ENCODE results near the gene SOAT1. TPM values are rescaled to one million over a fixed set of nuclear protein-coding genes. Genes with fewer than 3 reads are reported as not detected.

The SOAT1 gene
- polyA plus RNA-seq, 1 of the 3 experiments (the other 2 are of a cell fraction) = 8.1 TPM

DNA sequence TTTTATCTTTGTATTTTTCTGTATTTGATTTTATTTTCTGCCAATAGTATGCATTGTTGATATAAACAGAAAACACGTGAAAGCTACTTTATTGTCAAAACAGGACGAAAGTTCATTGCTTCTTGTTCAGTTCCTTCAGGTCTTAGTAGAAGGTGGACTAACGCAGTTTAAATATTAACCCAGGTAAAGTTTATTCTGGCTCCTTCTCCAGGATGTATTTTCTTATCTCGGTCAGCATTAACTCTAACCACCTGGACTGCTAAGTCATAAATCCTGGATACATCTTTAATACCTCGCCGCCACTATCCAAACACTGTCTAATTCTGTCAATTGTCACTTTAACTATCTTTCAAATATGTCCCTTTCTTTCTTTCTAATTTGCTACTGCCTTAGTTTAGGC, 5.7 kb upstream of the SOAT1 start:
- no peaks in the 10 kb centered on the region for H3K36me3 ChIP-seq (replicated peaks in 1 of 2; ENCODE audit: control insufficient read depth in 1 of 2, insufficient read depth in 2 of 2, low read length in 1 of 2)
- TF ChIP-seq EP300 (IDR thresholded peaks at IDR 0.05; ENCODE audit: borderline replicate concordance in 1 of 2, low read depth in 1 of 2, low read length in 1 of 2) = no peak
- TF ChIP-seq, protein P1, sequence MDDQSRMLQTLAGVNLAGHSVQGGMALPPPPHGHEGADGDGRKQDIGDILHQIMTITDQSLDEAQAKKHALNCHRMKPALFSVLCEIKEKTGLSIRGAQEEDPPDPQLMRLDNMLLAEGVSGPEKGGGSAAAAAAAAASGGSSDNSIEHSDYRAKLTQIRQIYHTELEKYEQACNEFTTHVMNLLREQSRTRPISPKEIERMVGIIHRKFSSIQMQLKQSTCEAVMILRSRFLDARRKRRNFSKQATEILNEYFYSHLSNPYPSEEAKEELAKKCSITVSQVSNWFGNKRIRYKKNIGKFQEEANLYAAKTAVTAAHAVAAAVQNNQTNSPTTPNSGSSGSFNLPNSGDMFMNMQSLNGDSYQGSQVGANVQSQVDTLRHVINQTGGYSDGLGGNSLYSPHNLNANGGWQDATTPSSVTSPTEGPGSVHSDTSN (IDR thresholded peaks at IDR 0.05) = no peak
- no peak for TF ChIP-seq SMC3 (IDR thresholded peaks at IDR 0.05; ENCODE audit: low read depth, low read length)
- no peak for TF ChIP-seq SIN3A (IDR thresholded peaks at IDR 0.05; ENCODE audit: borderline replicate concordance, low read depth, low read length)
- TF ChIP-seq MEF2A (IDR thresholded peaks at IDR 0.05; ENCODE audit: borderline replicate concordance, low read depth) = no peak
- no peak for TF ChIP-seq GATA2 (CRISPR knock-in tag; IDR thresholded peaks at IDR 0.05)
- no peak for TF ChIP-seq TEAD4 (IDR thresholded peaks at IDR 0.05; ENCODE audit: borderline replicate concordance, insufficient read depth)
- TF ChIP-seq TAF1 (IDR thresholded peaks at IDR 0.05; ENCODE audit: borderline replicate concordance, low read depth, low read length) = no peak
- no peak for TF ChIP-seq NFIC (IDR thresholded peaks at IDR 0.05; ENCODE audit: borderline replicate concordance)
- no peak for TF ChIP-seq RCOR1 (IDR thresholded peaks at IDR 0.05; ENCODE audit: low read length)
- POLR2A ChIA-PET = no interaction called here
- H3K27ac ChIP-seq (ENCODE audit: low read depth in 2 of 2, low read length in 1 of 2) = no peak overlapping the region
- no peaks in the 10 kb centered on the region for H4K20me1 ChIP-seq (ENCODE audit: insufficient read depth)
- H3K4me1 ChIP-seq (ENCODE audit: control insufficient read depth in 1 of 2, insufficient read depth in 2 of 2, low read depth in 1 of 2, low read length in 1 of 2) = peaks cover 0 to under 1% of the 10 kb centered on the region in 2 experiments; a peak in 1 of 4 replicates
- H3K27me3 ChIP-seq (ENCODE audit: insufficient read depth) = no peaks in the 10 kb centered on the region
- no peak overlapping the region for H3K9ac ChIP-seq
- H3K9me2 ChIP-seq = no peaks in the 10 kb centered on the region
- no peak overlapping the region for H3K4me3 ChIP-seq (ENCODE audit: low read depth in 2 of 2, low read length in 1 of 2)
- CTCF ChIA-PET = no interaction called here
- DNase-seq = no peak
- H2AFZ ChIP-seq (ENCODE audit: low read depth) = no peak overlapping the region
- H3F3A ChIP-seq (replicated peaks; ENCODE audit: insufficient read depth) = peaks cover 3% of the 10 kb centered on the region
- H3K4me2 ChIP-seq = no peak overlapping the region
- 74% methylated on average over 6 of the region's 6 CpGs for WGBS (ENCODE audit: low lambda C conversion rate)
- no peaks in the 10 kb centered on the region for H3K9me3 ChIP-seq
- H3K79me2 ChIP-seq (ENCODE audit: insufficient read depth) = no peaks in the 10 kb centered on the region

DNA sequence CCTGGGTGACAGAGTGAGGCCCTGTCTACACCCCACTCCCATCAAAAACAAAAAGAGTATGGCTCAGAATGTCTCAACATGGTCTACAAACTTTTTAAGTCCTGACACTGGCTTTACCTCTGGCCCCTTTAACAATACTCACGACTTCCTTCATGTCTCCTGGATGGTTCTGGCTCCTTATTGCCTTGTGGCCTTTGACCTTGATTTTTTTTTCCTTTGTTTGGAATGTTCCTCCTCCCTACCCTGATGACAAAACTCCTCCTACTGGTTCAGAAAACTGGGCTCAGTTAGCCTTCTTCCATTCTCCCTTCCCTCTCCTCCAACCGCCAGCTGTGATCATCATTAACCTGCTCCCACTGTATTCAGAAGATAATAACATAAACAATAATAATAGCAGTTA, 4.6 kb upstream of the SOAT1 start:
- Histone ChIP-seq H3K9me2 (no peaks in the 10 kb centered on the region), H3K36me3 (replicated peaks in 1 of 2; ENCODE audit: control insufficient read depth in 1 of 2, insufficient read depth in 2 of 2, low read length in 1 of 2) (no peaks in the 10 kb centered on the region), H3K4me1 (ENCODE audit: control insufficient read depth in 1 of 2, insufficient read depth in 2 of 2, low read depth in 1 of 2, low read length in 1 of 2) (peaks cover 0 to 4% of the 10 kb centered on the region in 2 experiments; a peak in 1 of 4 replicates), H3K79me2 (ENCODE audit: insufficient read depth) (no peaks in the 10 kb centered on the region), H3K4me2 (no peak overlapping the region), H4K20me1 (ENCODE audit: insufficient read depth) (no peaks in the 10 kb centered on the region), H3K27me3 (ENCODE audit: insufficient read depth) (no peaks in the 10 kb centered on the region), H3K9me3 (no peaks in the 10 kb centered on the region), H3K9ac (no peak overlapping the region), H3K27ac (ENCODE audit: low read depth in 2 of 2, low read length in 1 of 2) (no peak overlapping the region), H2AFZ (ENCODE audit: low read depth) (no peak overlapping the region), H3F3A (replicated peaks; ENCODE audit: insufficient read depth) (peaks cover 7% of the 10 kb centered on the region), H3K4me3 (ENCODE audit: low read depth in 2 of 2, low read length in 1 of 2) (no peak overlapping the region)
- TF ChIP-seq ELF1 (IDR thresholded peaks at IDR 0.05) (no peak), MXI1 (IDR thresholded peaks at IDR 0.05; ENCODE audit: low read depth, low read length) (no peak)
- ChIA-PET CTCF (interaction anchor here (0.6 kb wide), 1 partner anchor 508 kb away, joined by 3 read pairs; no protein-coding TSS in a partner anchor), POLR2A (no interaction called here)
- DNase-seq = no peak
- 87% methylated on average over 2 of the region's 2 CpGs for WGBS (ENCODE audit: low lambda C conversion rate)

All from SK-N-SH (cell line).